AG10803 (cell line): Measurements from ENCODE around the gene CLASP1.

Source experiments
- DNase-seq: peaks from one replicate; pipeline ENCODE4 v3.0.0; 2010; ENCODE audit warnings: low read depth
- H3K4me3 ChIP-seq: 2 replicates; pipeline ENCODE4 v1.5.1; 2011; ENCODE audit warnings: mild to moderate bottlenecking, low read length, control low read depth
- CTCF ChIP-seq: conservative IDR thresholded peaks from 2 replicates; pipeline ENCODE4 v1.5.1; 2011; ENCODE audit warnings: mild to moderate bottlenecking, low read length, control low read depth, inconsistent platforms

CLASP1 gene

DNA sequence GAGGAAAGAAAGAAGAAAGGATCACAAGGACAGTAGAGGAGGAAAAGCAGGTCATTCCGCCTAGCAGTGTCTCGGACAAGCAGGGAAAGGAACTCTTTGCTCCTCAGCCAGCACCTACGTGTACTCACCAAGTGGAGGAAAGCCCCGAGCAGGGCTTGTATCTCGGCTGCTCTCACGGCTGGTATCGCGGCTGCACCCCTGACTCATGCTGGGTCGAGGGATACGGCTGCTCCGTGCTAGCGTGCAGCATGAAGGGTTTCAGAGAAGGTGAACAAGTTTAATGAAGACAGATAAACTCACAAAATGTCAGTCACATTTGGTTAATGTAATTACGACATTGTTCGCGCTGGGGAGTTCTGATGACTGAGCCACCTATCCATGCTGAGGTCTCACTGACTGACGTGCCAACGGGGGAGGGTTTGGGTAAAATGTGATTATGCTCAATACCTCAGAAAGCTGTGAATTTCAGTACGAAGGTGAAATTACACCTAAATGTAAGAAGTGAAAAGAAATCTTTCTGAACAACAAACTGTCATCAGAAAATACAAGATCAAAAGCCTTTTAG lies 230.7 kb downstream of the CLASP1 start:
- no peak for DNase-seq
- no peak overlapping the region for H3K4me3 ChIP-seq
- no peak for TF ChIP-seq CTCF

- no peak overlapping the region for H3K4me3 ChIP-seq
- TF ChIP-seq CTCF: no peak
- no peak for DNase-seq
Observed at GRCh38 chr2:121417826-121418225, 231.4 kb downstream of the CLASP1 start.

GRCh38 chr2:121415727-121416126 lies 233.5 kb downstream of the CLASP1 start:
- no peak for TF ChIP-seq CTCF
- DNase-seq: no peak
- H3K4me3 ChIP-seq: no peak overlapping the region

DNA sequence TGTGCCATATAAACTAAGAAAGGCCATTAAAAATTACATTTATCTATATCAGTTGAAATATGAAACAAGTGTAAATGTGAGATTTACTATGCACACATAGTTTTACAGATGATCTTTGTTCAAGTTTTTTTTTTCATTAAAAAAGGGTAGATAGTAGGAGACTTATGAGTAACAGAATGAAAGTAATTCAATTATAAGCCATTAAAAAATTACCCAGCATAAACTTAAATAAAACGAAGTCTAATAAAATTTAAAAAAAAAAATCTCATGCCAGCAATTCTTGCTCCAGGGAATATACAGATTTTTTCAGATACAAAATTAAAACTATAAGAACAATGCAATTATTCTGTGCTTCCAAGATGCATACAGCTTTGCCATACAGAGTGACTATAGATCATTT lies 236.9 kb downstream of the CLASP1 start:
- no peak for TF ChIP-seq CTCF
- no peak for DNase-seq
- H3K4me3 ChIP-seq: no peak overlapping the region

- DNase-seq: no peak
- no peak for TF ChIP-seq CTCF
- H3K4me3 ChIP-seq: no peak overlapping the region
Observed at GRCh38 chr2:121409966-121410365, 239.3 kb downstream of the CLASP1 start.

DNA sequence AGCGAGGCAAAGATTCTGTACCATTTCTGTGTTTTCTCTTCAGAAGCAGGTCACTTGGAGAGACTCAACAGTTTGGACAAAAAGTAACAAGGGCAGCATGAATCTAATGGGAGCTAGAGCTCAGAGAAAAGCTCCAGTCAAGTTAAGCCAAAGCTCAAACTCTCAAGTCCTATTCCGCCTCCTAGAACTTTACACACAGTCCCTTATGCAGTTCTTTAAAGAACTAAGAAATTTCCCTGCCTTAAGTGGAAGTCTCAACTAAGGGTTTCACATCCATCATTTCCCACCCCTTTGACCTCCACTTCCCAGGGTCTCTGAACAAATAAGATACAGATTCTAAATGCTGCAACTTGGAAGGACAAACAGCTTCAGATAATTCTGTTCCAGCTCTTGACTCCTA lies 239.9 kb downstream of the CLASP1 start:
- DNase-seq: no peak
- H3K4me3 ChIP-seq: no peak overlapping the region
- TF ChIP-seq CTCF: no peak

DNA sequence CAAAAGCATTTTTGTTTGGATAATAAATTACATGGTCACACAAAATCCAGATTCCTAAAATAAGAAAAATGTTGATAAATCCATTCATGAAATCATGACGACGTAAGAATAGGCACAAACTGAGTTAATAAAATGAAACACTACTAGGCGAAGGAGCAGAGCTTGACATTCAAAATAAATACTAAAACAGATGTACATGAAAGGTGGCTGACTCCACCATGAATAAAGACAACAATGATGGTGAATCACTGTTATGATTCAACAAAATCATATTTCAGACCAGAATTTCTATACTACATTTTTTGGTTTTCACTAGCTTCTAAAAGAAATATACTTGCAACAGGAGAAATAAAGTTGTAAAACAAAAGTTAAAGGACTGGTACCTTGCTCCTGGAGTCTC lies 240.6 kb downstream of the CLASP1 start:
- no peak overlapping the region for H3K4me3 ChIP-seq
- TF ChIP-seq CTCF: no peak
- no peak for DNase-seq
